Nucleus accumbens (tissue), 56 donors: Measurements from ENCODE around the gene PSMA1.
"Not testable (repeated sequence)": the region's sequence is repeated elsewhere in the genome, so short reads cannot be mapped to it uniquely, and the experiment has no call there.

Experiments
- DNase-seq, 56 donors: peaks; one replicate each; lab custom pipeline; 2025; lab: John Stamatoyannopoulos, UW

PSMA1 gene

DNA sequence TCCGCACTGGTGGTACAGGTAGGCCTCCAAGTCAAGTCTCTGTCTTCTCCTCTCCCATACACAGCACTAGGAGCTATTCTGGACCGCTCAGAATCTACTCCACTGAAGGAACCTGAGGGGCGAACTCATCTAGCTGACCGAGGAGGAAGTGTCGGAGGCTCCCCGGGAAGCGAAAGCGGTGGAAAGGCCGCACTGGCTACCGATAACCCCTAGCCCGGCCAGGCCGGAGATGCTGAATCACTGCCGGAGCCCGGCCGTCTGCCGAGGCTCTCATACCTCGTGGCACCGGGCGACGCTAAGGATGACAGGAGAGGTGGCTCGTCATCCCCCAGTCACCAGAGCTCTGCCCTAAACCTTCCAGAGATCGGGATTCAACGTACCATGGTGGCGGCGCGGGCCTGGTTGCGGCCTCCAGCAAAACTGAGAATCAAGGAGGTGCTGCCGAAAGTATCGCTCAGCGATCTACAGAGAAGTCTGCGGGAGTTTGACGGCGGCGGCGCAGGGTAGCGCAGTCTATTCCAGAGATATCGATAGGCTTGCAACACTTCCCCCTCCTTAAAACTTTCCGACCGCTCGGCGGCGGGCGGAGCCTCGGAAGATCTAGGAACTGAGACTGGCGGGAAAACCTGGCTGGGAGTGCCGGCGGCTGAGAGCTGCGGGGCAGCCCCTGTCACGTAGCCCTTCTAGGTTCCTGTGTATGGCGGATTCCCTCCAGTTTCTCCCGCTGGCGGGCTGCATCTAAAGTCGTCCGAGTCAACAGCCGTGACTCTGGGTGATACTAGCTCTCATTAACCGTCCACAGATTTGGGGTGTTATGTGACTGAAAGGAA lies at the start of gene PSMA1:
Gene PSMA1 (minus strand): TSS at position 470 of the 830 bp plus-strand sequence. CDS start 87 bp downstream, at position 383.
- DNase-seq, result peak; percentile 36 to 95 (median 87)

DNA sequence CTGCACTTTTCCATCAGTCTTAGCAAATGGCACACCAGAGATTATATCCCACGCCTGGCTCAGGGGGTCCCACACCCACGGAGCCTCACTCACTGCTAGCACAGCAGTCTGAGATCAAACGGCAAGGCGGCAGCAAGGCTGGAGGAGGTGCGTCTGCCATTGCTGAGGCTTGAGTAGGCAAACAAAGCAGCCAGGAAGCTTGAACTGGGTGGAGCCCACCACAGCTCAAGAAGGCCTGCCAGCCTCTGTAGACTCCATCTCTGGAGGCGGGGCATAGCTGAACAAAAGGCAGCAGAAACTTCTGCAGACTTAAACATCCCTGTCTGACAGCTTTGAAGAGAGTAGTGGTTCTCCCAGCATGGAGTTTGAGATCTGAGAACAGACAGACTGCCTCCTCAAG lies 49.3 kb upstream of the PSMA1 start:
- not testable (repeated sequence) for DNase-seq

DNA sequence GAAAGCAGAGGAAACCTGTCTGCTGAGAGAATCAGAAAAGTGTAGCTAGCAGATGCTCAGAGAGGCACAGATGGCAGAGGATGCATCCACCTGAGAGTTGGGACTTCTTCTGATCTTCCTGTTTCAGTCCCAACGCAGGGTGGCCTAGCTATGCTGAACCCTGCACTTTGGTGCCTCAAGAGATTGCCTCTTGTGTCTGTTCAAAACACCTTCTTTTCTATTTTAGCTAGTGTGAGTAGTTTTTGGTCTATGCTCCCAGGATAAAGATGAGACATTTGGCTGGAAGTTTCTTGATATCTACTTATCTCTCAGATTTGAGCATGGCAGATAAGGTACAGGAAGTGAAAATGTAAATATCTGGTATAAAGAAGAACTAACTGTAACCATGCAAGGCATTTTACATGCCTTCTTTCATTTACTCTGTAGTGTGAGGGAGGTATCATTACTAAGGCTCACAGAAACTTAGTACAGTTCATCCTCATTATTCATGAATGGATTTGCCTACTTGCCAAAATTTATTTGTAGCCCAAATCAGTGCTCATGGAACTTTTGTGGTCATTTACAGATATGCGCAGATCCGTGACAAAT lies 47.0 kb upstream of the PSMA1 start:
- no peak for DNase-seq

DNA sequence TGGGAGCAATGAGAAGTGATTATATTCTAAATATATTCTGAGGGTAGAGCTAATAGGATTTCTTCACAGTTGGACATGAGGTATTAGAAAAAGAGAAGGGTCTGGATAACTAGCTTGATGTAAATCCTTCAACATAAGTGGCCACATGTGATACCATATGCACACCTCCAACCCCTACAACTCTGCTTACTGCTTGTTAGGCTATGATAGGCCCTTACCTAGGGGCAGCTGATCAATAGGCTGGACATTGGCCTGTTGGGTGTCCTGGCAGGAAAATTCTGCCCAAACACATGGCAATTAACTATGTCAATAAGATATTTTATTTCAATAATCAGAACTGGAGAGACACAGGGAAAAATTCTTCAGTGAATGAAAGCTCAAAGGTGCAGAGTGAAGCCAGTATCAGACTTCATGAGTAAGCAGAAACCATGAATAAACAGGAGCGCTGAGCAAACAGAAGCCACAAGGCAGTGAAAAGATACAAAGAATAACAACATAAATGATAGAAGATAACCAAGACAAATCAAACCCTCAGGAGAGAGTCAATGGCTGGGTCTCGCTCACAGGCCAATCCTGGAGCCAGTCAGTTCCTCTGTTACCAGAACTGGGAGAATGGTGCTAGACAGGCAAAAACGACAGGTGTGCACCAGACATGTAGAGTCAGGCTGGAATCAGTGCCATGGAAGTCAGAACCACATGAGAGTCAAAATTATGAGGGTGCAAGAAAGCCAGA lies 46.3 kb upstream of the PSMA1 start:
- DNase-seq, result no peak

DNA sequence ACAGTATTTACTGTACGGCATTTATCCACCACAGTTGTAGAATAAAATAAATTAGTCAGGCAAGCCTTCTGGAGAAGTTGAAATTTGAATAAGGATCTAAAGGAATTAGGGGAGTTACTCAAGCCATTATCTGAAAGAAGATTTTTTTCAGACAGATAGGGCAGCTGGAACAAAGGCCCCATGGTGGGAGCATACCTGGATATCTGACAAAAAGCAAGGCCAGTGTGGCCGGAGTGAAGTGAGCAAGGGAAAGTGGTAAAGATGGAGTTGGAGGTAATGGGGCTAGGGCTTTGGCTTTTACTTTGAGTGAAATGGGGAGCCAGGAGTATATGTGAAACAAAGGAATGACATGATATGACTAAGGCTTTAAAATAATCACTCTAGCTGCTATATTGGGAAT lies 45.7 kb upstream of the PSMA1 start:
- no peak for DNase-seq

DNA sequence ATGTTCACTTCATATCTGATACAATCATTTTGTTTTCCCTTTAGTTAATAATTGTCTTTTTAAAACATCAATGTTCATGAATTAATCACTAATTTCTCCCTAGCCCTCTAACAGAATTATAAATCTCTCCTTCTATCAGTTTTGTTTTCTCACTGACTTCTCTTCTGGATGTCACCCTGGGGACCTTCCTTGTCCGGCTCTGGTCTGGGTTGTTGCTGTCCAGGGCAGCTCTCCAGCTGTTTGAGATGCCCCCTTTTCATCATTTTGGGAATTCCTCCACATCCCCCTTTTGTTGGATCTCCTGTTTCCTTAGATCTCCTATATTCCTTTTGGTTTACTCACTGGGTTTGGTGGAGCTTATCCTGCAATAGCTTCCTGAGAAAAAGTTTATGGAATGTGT lies 35.6 kb upstream of the PSMA1 start:
- DNase-seq, result no peak

DNA sequence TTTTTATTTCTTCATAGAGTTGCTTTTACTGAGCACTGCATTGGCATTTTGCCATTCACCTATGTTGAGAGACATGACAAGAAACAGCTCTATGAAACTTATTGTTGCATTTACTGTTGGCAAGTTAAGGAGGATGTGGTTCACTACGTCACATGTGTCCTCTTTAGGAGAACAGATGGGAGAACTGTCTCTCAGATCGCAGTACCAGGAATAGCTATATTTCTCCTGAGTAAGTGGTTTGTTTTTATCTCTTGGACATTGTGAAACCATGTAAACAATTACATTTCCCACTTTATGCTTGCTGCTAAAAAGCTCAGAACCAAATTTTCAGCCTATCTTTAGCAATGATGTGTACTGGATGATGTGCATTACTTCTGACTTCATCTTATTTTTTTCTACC lies 34.8 kb upstream of the PSMA1 start:
- no peak for DNase-seq

DNA sequence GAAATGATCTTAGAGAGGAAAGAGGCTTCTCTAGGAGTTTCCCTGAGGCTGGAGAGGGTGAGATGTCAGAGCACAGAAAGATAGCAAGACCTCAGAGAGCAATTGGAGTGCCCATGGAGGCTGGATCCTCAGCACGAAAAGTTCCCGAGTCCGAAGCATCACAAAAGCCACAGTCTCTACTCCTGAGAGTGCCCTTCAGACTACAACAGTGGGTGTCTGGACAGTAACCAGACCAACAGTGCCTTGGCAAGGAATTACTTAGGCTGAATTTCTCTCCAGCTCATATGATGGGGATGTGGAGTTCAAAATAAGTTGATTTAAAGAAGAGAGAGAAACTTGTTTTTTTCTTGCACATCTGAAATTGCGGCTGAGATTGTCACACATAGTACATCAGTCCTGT lies 31.9 kb upstream of the PSMA1 start:
- DNase-seq, result no peak

DNA sequence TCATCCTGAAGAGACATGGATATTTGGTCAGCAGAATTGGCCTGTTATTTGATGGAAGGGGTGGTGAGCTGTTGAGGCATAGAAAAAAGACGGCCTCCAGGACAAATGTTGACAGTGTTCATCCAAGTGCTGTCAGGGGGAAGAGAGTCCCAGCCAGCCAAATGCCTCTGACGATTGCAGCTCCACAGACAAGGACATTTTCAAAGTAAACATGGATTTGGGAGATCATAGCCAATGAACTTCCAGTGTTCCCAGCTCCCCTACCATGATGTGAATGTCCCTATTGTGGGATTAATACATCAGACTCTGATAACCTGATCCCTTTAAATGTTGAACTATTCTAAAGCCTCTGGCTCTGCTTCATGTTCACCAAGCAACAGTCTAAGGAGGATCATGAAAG lies 31.2 kb upstream of the PSMA1 start:
- DNase-seq, result no peak

DNA sequence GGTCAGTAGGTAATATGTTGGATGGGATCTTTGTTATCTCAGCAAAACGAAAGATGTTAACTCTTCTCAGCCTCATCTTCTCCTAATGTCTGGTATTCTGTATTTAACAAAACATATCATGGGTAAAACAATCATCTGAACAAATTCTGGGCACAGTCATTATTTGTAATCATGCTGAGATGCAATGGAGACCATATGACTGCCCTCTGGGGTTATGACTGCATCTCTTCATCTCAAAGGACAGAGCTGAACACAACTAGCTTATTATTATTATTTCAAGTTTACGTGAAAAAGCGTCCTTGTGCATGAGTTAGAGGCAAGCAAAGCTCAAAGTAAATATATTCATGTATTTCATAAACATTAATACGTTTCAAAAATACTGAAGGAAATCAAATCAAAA lies 29.7 kb upstream of the PSMA1 start:
- no peak for DNase-seq

DNA sequence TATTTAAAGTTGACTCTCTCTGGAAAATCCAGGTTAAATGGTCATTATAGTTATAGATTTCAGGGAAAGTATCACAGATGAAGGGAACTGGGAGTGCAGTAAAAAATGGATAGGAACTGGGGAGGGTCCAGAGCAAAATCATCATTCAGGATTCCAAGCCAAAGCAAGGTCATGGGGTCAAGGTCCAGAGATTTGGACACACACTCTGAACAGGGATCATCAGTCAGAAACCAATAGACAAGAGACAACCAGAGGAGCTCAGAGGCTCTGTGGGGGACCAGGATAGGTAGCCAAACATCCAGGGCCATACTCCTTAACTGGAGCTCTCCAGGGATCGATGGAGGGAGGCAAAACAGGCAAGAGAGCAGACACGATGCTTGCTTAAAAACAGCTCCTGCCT lies 27.3 kb upstream of the PSMA1 start:
- DNase-seq, result no peak

DNA sequence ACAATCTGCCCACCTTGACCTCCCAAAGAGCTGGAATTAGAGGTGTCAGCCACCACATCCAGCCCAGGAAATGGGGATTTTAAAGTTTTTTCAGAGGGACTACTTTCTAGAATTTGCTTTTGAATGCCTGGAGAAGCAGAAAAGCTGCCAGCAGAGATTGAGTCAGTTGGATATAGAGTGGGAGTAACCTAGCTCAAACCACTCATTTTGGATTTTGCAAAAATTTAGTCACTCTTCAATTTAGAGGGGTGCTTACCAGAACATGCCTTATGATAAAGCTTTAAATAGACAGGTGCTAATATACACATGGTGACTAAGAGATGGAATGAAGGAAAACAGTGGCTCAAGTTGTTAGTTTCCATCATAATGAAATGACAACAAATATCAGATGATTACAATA lies 26.5 kb upstream of the PSMA1 start:
- DNase-seq, result no peak

DNA sequence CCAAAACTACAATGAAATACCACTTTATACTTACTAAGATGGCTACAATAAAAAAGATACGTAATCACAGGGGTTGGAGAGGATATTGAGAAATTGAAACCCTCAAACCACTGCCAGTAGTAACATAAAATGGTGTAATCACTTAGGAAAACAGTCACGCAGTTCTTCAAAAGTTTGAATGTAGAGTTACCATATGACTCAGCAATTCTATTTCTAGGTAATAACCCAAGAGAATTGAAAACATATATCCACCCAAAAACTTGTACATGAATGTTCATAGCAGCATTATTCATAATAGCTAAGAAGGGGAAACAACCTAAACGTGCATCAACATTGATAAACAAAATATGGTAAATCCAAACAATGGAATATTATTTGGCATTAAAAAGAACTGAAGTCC lies 24.4 kb upstream of the PSMA1 start:
- DNase-seq, result no peak

DNA sequence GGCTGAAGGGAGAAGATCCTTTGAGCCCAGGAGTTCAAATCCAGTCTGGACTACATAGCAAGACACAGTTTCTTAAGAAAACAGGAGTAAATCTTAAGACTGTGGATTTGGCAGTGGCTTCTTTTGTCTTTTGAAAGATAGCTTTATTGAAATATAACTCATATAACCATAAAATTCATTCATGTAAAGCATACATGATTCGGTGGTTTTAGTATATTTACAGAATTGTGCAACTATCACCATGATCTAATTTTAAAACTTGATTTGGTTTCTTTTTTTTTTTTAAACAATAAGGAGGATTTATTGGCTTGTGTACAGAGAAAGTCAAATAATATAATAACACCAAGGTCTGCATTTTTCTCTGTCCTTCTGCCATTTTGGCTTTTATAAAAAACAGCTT lies 23.1 kb upstream of the PSMA1 start:
- DNase-seq, result no peak

DNA sequence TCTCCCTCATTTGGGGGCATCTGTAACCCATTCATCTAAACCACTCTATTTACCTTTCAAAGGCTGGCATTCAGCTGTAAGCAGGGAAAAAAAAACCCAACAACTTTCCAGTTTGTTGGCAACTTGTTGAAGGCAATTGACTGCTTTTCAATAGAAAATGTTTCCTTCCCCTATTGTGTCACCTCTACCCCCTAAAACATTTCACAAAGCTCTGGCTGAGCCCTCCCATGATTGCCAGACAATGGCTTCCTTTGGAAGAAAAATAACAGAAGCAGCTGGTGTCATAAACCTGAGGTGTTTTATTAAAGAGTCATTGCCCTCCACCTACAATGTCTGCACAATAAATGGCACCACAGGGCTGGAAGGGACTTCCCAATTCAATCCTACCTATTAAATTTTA lies 22.1 kb upstream of the PSMA1 start:
- no peak for DNase-seq

DNA sequence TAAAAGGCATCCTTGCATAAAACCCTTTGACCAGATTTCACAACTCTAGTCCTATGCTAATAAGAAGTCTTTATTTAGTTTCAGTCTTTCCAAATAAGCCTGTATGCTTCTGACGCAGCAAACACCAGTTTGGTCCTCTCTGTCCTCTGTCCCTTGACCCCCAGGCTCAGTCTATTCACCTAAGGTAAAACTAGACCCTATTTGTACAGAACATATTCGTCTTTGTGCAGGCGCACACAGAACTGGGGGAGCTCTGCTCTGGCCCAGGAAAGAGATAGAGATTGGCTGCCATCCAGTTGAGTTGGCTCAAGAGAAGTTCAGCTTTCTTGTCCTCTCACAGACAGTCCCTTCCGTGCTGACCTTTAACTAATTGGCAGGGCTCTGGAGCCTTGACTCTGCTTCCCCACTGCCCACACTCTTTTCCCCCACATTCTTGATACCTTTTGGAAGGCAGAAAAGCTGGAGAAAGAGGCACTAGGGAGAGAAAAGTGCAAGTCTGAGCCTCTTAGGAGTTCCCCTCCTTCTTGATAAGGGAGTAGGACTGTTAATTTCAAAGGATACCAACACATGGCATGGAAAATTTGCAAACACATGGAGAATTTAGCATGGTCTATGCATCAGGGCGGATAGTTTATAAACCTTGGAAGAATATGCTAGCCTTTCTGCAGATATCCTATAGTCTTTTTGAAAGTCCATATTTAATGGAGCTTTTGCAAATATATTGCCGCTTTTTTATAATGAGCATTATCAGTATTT lies 21.2 kb upstream of the PSMA1 start:
- peak in 3 of 56 donors; percentile 7 to 39 (median 31) for DNase-seq

DNA sequence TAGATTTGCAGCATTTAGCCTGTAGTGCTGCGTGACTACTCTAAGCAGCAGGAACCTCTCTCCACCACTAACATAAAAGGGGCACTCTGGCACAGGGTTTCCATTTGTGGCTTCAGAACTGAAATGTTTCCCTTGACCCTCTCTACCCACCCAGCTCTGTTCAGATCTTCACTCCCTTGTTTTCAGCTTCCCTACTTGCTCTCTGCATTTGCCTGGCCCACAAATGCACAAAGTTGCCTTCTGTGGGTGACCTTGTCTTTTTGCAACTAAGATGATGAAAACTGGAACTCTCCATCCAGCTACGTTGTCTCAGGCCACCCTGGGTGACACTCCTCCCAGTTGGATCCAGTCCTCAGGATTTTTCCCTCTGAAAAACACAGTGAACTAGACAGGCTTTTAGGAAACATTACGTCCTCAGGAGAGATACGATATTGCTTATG lies 19.8 kb upstream of the PSMA1 start:
- DNase-seq, result peak in 1 of 56 donors; percentile 23

DNA sequence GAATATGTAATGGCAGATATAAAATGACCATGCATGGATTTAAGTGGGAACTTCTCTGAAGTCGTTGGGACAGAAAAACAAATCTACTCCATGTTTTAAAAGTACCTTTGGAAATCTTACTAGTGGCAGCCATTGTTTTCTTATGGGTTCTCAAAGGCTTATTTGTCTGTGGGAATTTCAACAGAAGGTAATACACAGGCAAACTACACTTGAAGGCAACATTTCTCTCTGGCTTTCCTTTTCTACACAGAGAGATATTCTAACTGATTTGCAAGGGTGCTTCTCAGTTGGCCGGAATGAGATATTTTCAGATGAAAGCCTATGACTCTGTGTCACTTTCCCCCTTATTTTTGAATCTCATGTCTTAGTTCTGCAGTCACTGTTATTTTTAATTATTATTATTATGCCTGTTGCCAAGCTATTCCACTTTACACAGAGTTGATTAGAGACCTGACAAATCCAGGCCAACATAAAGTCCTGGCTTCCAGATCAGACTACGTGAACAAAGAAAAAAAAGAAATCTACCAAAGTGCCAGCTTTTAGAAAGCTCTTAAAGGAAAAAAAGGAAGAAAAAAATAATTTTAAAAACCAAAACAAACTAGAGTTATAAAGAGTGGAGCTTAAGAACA lies 18.9 kb upstream of the PSMA1 start:
- no peak for DNase-seq

DNA sequence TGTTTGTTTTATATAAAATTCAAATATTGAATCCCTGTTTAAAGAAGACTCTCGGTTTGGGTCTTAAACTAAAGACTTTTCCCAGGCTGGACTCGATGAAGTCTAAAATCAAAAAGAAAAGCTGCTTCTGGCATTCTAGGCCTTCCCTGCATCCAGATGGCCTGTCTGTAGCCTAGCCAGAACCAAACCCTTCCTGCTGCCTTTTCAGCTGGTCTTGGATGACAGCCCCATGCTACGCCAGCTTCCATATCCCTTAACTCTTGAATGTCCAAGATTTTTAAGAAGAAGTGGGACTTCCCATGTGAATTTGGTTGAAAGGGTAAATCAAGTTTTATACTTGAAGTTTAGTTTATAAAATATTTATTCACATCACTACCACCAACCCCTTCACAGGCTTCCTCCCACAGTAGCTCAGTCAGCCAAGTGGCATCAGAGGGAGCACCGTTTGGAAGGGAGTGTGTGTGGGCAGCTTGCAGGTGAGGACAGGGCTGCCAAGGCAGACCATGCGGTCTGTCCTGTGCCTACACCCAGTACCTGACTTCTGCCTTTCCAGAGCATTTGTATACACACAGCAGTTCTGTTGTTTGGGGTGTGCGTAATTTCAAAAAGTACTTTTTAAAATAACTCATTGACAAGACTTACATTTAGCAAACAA lies 18.2 kb upstream of the PSMA1 start:
- no peak for DNase-seq

DNA sequence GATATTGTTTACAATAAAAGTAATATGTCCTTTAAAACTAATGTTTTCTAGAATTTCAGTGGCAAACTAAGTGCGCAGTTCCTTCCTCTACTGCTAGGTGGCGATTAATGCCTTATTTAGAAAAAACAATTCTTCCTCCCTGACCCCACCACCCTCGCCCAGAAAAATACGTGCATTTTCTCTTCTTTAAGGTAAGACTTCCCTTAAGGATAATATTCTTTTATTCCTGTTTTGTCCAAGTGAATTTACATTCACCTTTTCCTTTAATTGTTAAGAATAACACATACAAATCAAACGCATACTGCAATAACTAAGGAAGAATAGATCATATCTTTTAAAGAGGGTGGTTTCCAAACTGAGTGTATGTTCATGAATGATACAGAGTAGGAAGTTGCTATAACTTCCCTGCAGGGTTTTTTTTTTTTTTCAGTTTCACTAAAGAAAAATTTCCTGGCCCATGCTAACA lies 17.0 kb upstream of the PSMA1 start:
- DNase-seq, result peak in 2 of 56 donors; percentile 13 to 24
